VCaP (cell line): ENCODE data around the gene RAET1G.

Experiments
- H3K27ac ChIP-seq: fragments of 450-650 bp; 2 replicates; pipeline ENCODE4 v1.5.1; 2017
- TF ChIP-seq, protein P1 (sequence below): fragments of 450-650 bp; conservative IDR thresholded peaks from 2 replicates; pipeline ENCODE4 v1.5.1; 2017; ENCODE audit warnings: mild to moderate bottlenecking, moderate library complexity

RAET1G gene

DNA sequence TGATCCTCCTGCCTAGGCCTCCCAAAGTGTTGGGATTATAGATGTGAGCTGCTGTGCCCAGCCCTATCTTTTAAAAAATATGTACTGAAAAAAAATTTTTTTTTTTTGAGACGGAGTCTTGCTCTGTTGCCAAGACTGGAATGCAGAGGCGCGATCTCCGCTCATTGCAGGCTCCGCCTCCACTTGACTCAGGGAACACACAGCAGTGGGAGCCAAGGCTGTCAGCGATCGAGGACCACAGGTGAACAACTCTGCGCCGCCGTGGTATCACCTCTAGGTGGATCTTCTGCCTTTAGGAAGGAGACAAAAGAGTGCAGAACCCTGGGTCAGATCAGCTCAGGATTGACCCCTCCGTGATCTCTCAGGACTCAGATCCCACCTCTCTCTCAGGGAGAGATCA, 38.7 kb downstream of the RAET1G start:
- TF ChIP-seq, protein P1, sequence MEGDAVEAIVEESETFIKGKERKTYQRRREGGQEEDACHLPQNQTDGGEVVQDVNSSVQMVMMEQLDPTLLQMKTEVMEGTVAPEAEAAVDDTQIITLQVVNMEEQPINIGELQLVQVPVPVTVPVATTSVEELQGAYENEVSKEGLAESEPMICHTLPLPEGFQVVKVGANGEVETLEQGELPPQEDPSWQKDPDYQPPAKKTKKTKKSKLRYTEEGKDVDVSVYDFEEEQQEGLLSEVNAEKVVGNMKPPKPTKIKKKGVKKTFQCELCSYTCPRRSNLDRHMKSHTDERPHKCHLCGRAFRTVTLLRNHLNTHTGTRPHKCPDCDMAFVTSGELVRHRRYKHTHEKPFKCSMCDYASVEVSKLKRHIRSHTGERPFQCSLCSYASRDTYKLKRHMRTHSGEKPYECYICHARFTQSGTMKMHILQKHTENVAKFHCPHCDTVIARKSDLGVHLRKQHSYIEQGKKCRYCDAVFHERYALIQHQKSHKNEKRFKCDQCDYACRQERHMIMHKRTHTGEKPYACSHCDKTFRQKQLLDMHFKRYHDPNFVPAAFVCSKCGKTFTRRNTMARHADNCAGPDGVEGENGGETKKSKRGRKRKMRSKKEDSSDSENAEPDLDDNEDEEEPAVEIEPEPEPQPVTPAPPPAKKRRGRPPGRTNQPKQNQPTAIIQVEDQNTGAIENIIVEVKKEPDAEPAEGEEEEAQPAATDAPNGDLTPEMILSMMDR, result no peak
- no peak overlapping the region for H3K27ac ChIP-seq

DNA sequence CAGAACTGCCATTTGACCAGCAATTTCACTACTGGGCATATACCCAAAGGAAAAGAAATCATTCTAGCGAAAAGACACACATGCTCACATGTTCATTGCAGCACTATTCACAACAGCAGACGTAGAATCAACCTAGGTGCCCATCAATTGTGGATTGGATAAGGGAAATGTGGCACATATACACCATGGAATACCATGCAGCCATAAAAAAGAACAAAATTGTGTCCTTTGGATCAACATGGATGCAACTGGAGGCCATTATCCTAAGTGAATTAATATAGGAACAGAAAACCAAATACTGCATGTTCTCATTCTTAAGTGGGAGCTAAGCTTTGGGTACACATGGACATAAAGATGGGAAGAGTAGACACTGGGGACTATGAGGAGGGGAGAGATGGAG, 41.1 kb downstream of the RAET1G start:
- TF ChIP-seq, protein P1, result no peak
- H3K27ac ChIP-seq, result no peak overlapping the region

DNA sequence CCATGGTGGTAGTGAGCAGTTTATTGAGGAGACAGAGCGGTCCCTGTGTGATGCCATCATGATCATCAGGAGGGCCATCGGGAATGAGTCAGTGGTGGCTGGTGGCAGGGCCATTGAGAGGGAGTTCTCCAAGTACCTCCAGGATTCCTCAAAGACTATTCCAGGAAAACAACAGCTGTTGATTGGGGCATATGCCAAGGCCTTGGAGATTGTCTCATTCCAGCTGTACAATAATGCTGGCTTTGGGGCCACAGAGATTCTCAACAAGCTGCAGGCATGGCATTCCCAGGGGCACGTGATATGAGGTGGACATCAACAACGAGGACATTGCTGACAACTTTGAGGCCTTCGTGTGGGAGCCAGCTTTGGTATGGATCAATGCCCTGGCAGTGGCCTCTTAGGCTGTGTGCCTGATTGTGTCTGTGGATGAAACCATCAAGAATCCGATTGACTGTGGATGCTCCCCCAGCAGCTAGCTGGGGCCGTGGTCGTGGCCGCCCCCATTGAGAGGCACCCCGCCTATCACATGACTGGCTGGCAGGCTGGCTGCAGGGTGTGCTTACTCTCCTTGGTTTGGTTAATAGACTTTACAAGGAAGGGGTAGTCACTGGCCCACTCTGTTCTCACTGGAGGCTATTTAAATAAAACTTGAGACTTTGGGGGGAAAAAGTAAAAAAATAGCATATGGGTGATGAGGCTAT, 41.7 kb downstream of the RAET1G start:
- TF ChIP-seq, protein P1, result no peak

DNA sequence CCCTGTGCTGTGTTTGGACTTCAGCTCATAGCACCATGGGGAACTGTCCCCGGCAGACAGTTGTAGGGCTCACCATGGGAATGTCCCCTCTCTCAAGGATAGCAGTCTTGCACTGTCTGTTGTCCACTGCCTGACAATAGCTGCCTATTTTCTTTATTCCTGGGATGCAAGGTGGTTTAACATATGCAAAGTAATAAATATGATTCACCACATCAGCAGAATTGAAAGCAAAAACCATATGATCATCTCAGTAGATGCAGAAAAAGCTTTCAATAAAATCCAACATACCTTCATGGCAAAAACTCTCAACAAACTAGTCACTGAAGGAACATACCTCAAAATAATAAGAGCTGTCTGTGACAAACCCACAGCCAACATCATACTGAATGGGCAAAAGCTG, 45.3 kb downstream of the RAET1G start:
- H3K27ac ChIP-seq, result no peak overlapping the region
- TF ChIP-seq, protein P1, result no peak

More for the DNA sequence above, 41.7 kb downstream of the RAET1G start:
- H3K27ac ChIP-seq, result no peak overlapping the region

DNA sequence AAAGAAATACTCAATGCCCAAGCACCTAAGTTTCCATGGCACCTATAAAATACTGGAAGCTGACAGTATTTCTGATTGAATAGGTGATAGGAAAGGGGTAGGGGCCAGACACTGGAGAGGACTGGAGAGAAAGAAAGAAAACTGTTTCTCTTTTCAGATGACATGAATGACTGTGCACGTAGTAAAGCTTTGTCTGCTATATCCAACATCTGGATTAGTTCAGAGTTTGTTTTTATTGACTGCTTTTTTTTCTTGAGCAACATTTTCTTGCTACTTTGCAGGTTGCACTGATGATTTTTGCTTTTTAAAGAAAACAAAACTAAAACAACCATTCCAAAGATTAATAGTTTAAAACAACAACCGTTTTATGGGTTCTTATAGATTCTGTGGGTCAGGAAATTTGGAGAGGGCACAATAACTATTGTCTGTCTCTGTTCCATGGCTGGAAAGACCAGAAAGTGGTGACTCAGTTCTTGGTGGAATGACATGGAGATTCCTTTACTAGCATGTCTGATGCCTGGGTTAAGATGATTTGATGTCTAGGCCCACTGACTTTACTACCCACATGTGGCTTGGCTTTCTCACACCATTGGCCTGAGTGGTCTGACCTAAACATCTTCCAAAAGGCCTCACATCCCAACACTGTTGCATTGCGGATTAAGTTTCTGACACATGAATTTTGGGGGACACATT, 46.5 kb downstream of the RAET1G start:
- H3K27ac ChIP-seq, result no peak overlapping the region
- TF ChIP-seq, protein P1, result no peak

DNA sequence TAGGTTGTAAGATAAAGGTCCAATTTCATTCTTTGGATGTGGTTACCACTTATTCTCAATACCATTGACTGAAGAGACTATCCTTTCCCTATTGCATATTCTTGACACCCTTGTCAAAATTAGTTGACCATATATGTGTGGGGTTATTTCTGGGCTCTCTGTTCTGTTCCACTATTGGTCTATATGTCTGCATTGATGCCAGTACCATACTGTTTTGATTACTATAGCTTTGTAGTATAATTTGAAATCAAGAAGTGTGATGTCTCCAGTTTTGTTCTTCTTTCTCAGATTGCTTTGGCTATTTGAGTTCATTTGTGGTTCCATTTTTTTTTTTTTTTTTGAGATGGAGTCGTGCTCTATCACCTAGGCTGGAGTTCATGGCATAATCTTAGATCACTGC, 50.7 kb downstream of the RAET1G start:
- H3K27ac ChIP-seq, result no peak overlapping the region
- TF ChIP-seq, protein P1, result no peak

DNA sequence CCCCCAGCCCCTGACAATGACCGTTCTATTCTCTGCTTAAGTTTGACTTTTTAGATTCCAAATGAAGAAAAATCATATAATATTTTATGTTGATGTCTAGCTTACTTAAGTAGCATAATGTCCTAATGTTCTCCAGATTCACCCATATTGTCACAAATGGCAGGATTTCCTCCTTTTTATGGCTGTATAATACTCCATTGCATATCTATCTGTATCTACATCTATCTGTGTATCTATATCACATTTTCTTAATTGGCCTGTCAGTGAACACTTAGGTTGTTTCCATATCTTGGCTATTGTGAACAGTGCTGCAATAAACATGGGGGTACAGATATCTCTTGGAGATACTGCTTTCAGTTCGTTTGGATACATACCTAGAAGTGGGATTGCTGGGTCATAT, 51.7 kb downstream of the RAET1G start:
- no peak overlapping the region for H3K27ac ChIP-seq
- TF ChIP-seq, protein P1, result no peak
